A549 (cell line): ENCODE measurements around the gene POMT2.

Experiments used
- CBX8 ChIP-seq: fragments of 200-600 bp; sonication (generic); IDR thresholded peaks from 2 replicates; pipeline ENCODE4 v1.6.1; 2016
- EHMT2 ChIP-seq: fragments of 200-600 bp; sonication (generic); IDR thresholded peaks from 2 replicates; pipeline ENCODE4 v1.6.1; 2016; ENCODE audit warnings: antibody characterized with exemption, low read depth, mild to moderate bottlenecking, moderate library complexity
- JUN ChIP-seq, 2 experiments: fragments of >200 bp; sonication (Bioruptor Twin); formaldehyde crosslinking; IDR thresholded peaks; 2 replicates in 1 of 2; 3 replicates in 1 of 2; pipeline ENCODE4 v1.6.1; 2016 to 2017
- KDM1A ChIP-seq: fragments of 200-600 bp; sonication (generic); IDR thresholded peaks from 2 replicates; pipeline ENCODE4 v1.6.1; 2016; ENCODE audit warnings: low read depth, mild to moderate bottlenecking
- MYC ChIP-seq: IDR thresholded peaks from 2 replicates; pipeline ENCODE4 v1.6.1; 2012; ENCODE audit warnings: mild to moderate bottlenecking, inconsistent platforms, low read length, improper control_type of control experiment, borderline replicate concordance
- POLR2A ChIP-seq: IDR thresholded peaks from 2 replicates; pipeline ENCODE4 v1.6.1; 2012; ENCODE audit warnings: mild to moderate bottlenecking, low read length
- RAD21 ChIP-seq, 2 experiments: fragments of >200 bp in 1 of 2; sonication (Bioruptor Twin) in 1 of 2; formaldehyde crosslinking in 1 of 2; IDR thresholded peaks in 1 of 2; conservative IDR thresholded peaks in 1 of 2; 2 replicates in 1 of 2; 3 replicates in 1 of 2; pipeline ENCODE4 v1.6.1; 2012 to 2018; ENCODE audit warnings: inconsistent platforms in 1 of 2
- TF ChIP-seq, protein P1 (sequence below): fragments of >200 bp; sonication (Bioruptor Twin); formaldehyde crosslinking; IDR thresholded peaks from 3 replicates; pipeline ENCODE4 v1.5.1; 2016
- TF ChIP-seq, protein P2 (sequence below): fragments of 450-650 bp; IDR thresholded peaks from 2 replicates; pipeline ENCODE4 v1.6.1; 2014; ENCODE audit warnings: antibody characterized with exemption
- TF ChIP-seq, protein P3 (sequence below): fragments of 150-350 bp; IDR thresholded peaks from 2 replicates; pipeline ENCODE4 v1.6.1; 2014; ENCODE audit warnings: low read depth, mild to moderate bottlenecking, low read length

DNA sequence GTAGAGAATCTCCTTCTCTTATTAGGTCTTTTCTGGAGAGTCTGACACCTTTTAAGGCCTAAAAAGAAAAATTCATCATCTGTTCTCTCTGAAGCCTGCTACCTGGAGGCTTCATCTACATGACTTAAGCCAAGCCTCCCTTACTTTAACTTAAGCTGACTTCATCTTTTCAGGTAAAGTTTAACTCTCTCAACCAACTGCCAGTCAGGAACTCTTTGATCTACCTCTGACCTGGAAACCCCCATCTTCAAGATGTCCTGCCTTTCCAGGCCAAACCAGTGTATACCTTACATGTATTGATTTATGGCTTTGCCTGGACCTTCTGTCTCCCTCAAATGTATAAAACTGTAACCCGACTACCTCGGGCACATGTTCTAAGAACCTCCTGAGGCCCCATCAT, 17.6 kb upstream of the POMT2 start:
- no peak for TF ChIP-seq POLR2A
- TF ChIP-seq, protein P1, sequence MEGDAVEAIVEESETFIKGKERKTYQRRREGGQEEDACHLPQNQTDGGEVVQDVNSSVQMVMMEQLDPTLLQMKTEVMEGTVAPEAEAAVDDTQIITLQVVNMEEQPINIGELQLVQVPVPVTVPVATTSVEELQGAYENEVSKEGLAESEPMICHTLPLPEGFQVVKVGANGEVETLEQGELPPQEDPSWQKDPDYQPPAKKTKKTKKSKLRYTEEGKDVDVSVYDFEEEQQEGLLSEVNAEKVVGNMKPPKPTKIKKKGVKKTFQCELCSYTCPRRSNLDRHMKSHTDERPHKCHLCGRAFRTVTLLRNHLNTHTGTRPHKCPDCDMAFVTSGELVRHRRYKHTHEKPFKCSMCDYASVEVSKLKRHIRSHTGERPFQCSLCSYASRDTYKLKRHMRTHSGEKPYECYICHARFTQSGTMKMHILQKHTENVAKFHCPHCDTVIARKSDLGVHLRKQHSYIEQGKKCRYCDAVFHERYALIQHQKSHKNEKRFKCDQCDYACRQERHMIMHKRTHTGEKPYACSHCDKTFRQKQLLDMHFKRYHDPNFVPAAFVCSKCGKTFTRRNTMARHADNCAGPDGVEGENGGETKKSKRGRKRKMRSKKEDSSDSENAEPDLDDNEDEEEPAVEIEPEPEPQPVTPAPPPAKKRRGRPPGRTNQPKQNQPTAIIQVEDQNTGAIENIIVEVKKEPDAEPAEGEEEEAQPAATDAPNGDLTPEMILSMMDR = no peak
- no peak for TF ChIP-seq JUN (IDR thresholded peaks at IDR 0.05)
- no peak for TF ChIP-seq RAD21 (conservative IDR thresholded peaks at IDR 0.05 in 1 of 2, IDR thresholded peaks at IDR 0.05 in 1 of 2)
- no peak for TF ChIP-seq EHMT2
- TF ChIP-seq CBX8 = no peak
- TF ChIP-seq, protein P2, sequence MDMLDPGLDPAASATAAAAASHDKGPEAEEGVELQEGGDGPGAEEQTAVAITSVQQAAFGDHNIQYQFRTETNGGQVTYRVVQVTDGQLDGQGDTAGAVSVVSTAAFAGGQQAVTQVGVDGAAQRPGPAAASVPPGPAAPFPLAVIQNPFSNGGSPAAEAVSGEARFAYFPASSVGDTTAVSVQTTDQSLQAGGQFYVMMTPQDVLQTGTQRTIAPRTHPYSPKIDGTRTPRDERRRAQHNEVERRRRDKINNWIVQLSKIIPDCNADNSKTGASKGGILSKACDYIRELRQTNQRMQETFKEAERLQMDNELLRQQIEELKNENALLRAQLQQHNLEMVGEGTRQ = no peak
- no peak for TF ChIP-seq KDM1A
- TF ChIP-seq, protein P3, sequence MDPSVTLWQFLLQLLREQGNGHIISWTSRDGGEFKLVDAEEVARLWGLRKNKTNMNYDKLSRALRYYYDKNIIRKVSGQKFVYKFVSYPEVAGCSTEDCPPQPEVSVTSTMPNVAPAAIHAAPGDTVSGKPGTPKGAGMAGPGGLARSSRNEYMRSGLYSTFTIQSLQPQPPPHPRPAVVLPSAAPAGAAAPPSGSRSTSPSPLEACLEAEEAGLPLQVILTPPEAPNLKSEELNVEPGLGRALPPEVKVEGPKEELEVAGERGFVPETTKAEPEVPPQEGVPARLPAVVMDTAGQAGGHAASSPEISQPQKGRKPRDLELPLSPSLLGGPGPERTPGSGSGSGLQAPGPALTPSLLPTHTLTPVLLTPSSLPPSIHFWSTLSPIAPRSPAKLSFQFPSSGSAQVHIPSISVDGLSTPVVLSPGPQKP = no peak
- no peak for TF ChIP-seq MYC
